HG02938 (cell line): ENCODE measurements around the gene MIPOL1.
"Not testable (repeated sequence)": the region's sequence is repeated elsewhere in the genome, so short reads cannot be mapped to it uniquely, and the experiment has no call there.

Source experiments
- ATAC-seq: cut with Tn5 transposase; IDR thresholded peaks from one replicate; pipeline ENCODE4 v1.9.1; 2021; ENCODE audit warnings: mild to moderate bottlenecking, moderate library complexity; ENCODE audit not compliant: unreplicated experiment

MIPOL1 gene, protein sequence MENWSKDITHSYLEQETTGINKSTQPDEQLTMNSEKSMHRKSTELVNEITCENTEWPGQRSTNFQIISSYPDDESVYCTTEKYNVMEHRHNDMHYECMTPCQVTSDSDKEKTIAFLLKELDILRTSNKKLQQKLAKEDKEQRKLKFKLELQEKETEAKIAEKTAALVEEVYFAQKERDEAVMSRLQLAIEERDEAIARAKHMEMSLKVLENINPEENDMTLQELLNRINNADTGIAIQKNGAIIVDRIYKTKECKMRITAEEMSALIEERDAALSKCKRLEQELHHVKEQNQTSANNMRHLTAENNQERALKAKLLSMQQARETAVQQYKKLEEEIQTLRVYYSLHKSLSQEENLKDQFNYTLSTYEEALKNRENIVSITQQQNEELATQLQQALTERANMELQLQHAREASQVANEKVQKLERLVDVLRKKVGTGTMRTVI

GRCh38 chr14:37197421-37198272 lies at the start of gene MIPOL1:
Gene MIPOL1 (plus strand): TSS chr14:37197937. CDS start chr14:37247889, 49,952 bp downstream.
- ATAC-seq: no peak

DNA sequence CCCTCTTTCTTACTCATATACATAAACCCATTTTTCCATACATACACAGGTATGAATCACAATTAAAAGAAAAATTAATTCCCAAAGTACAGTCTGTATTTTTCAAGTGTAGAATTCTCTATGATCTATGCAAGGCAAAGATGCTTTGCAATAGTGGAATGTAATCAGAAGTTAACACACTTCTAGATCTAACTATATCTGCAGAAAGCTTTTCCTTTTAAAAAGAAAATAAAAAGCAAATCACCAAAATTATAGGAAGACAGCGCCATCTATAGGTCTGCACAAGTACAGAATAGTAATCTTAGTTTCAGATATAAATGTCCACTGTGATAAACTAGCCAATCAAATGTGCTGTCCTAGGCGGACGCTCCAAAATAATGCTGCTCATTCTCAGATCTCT lies 47.3 kb upstream of the MIPOL1 start:
- ATAC-seq: no peak

DNA sequence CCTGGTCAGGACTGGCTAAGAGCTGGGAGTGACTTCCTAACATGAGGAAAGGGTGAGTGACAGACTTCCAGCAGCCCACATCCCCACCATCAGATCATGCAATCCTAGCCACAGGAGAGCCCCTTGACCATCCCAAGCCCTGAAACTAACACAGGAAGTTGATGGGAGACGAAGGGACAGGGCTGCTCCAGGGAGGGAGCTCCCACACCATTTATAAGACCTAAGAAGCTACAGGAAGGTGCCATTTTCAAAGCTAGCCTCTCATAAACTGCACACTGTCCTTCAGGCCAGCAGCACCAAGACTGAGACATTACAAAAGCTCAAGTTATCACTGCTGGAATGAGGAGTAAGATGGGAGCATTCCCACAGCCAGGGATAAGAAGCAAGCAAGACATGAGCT lies 44.7 kb upstream of the MIPOL1 start:
- ATAC-seq: no peak

GRCh38 chr14:37153483-37153882 lies 44.3 kb upstream of the MIPOL1 start:
- ATAC-seq: no peak

- ATAC-seq: no peak
Measured at GRCh38 chr14:37157987-37158386, 39.8 kb upstream of the MIPOL1 start.

- not testable (repeated sequence) for ATAC-seq
Measured at GRCh38 chr14:37162307-37162706, 35.4 kb upstream of the MIPOL1 start.

GRCh38 chr14:37165794-37166193 lies 31.9 kb upstream of the MIPOL1 start:
- ATAC-seq: no peak

DNA sequence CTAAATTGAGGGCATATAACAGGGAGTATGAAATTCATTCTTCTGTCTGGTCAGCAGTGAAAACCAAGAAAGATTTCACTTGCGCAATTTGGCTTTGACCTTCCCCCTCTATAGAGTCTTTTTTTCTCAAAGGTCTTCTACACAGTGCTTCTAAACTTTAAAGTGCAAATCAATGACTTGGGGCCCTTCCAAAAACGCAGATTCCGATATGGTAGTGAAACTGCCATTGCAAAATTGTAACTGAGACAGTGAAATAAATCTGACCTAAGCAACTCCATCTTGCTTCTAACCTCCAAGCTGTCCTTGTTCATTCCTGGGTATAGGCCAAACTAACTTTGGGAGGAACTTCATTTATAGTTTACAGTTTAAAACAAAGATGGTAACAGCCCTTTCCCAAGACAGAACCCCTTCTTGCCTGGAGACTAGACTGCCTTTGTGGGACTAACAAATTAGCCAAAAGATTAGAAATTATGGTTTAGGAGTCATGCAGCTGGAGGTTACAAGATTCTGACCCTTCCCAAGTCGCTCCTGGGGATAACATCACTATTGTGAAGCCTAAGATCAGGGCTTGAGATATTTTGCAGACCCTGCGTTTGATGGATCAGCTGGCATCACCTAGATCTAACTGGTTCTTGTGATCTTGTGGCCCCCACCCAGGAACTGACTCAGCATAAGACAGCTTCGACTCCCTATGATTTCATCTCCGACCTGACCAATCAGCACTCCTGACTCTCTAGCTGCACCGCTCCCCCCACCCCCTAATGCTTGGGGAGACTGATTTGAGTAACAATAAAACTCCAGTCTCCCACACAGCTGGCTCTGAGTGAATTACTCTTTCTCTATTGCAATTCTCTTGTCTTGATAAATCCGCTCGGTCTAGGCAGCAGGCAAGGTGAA lies 30.3 kb upstream of the MIPOL1 start:
- no peak for ATAC-seq

DNA sequence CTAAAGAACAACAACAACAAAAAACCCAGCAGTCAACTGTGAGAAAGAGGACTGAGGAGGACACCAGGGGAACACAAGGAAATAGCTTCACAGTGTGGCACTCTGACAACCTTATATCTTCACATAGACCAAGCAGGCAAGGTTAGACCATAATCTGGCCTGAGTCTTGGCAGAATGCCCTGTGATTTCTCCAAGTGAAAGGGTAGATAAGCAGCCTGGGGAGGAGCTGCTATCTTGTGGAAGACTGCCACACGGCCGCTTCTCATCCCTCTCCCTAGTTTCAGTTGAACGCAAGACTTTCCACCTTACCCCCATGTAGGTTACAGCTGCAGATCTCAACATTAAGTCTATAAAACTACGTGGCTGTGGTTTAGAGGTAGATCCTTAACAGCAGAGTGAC lies 29.0 kb upstream of the MIPOL1 start:
- ATAC-seq: no peak

- ATAC-seq: no peak
Measured at GRCh38 chr14:37170237-37170636, 27.5 kb upstream of the MIPOL1 start.

GRCh38 chr14:37170993-37171392 lies 26.7 kb upstream of the MIPOL1 start:
- no peak for ATAC-seq

- no peak for ATAC-seq
Measured at GRCh38 chr14:37171678-37172023, 26.1 kb upstream of the MIPOL1 start.

DNA sequence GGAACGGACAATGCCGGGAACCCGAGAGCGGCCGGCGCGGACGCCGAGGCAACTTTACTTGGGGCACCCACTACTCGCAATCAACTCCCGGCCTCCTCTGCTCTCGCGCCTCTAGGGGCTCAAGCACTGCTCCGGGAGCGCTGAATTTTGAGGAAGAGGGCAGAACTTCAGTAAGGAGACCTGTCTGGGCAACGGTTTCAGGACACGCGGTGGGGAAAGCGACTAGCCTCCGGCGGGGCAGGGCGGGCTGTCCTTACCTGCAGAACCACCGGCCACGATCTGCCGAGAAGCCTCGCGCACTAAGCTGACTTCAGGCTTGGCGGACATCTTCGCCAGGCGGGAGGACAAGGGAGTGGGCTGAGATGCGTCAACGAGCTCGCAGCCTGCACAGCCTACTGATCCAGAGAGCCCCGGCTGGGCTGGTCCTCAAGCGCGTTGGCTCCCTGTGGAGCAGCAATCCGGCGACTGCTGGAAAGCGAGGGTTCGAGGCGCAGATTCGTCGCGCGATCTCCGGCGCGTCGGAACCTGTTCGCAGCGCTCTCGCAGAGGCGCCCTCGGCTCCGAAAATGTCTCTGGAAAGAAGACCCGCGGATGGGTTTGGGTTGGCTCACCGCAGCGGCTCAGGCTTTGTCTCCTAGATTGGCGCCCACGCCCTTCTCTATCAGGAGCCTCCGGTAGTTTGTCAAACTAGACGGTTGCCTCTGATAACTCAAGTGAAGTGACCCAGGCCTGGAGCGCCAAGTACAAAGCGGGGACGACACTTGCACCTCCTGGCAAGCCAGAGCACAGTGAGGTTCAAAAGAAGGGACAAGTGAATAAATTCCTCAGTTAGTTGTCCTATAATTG lies 25.5 kb upstream of the MIPOL1 start, which contains the start of gene SLC25A21:
Gene SLC25A21 (minus strand): TSS at position 583 of the 846 bp plus-strand sequence.
- ATAC-seq: no peak

DNA sequence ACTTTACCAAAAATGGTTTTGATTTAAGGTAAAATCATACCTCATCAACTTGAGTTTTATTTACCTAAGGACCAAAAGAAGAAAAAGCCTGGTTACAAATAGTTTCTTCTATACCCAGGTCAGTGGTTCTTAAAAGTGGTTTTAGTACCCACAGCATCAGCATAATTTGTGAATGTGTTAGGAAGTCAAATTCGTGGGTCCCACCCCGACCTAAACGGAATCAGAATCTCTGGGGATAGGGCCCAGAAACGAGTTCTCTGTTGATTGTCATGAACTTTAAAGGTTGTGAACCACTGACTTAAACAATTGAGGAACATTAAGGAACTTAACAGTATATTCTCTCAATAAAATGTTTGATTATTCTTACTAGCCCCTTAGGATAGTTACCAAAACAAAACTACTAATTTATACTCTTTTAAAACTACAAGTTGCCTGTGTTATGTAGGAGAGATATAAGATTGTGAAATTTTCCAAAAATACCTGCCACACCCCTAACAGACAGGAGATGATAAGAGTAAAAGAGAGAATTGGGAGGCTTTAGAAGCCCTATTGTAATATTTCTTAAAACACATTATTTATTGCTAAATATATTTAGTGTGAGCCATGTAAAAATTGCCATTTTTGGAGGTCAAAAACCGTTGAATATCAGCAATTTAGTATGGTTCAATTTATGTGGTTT lies 24.7 kb upstream of the MIPOL1 start:
- no peak for ATAC-seq

DNA sequence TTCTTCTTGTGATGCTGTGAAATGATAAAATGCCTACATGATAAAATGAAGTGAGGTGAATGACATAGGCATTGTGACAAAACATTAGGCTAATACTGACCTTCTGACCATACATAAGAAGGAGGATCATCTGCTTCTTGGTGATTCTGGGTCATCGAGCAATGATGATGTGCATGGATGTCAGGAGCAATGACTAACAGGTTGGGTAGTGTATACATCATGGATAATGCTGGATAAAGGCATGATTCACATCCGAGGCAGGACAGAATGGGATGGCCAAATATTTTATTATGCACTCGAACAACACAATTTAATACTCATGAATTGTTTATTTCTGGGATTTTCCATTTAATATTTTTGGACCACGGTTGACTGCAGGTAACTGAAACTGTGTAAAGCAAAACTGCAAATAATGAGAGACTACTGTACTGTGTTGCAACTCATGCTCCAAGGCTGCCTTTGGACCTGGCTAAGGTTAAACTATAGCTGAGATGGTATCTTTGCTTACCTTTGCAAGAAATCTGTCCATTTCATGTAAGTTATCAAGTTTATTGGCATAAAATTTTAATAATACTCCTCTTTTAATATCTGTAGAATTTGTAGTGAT lies 17.7 kb upstream of the MIPOL1 start:
- ATAC-seq: no peak

DNA sequence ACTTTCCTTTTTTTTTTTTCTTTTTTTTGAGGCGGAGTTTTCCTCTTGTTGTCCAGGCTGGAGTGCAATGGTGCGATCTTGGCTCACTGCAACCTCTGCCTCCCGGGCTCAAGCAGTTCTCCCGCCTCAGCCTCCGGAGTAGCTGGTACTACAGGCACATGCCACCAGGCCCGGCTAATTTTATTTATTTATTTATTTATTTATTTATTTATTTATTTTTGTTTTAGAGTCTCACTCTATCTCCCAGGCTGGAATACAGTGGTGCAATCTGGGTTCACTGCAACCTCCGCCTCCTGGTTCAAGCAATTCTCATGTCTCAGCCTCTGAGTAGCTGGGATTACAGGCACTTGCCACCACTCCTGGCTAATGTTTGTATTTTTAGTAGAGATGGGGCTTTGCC lies 16.9 kb upstream of the MIPOL1 start:
- not testable (repeated sequence) for ATAC-seq

GRCh38 chr14:37181441-37181840 lies 16.3 kb upstream of the MIPOL1 start:
- no peak for ATAC-seq

DNA sequence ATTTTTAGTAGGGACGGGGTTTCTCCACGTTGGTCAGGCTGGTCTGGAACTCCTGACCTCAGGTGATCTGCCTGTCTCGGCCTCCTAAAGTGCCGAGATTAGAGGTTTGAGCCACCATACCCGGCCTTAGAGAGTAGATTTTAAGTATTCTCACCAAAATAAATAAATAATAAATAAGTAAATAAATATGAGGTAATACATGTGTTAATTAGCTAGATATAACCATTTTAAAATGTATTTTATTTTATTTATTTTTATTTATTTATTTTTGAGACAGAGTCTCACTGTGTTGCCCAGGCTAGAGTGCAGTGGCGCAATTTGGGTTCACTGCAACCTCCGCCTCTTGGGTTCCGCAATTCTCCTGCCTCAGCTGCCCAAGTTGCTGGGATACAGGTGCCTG lies 13.2 kb upstream of the MIPOL1 start:
- ATAC-seq: not testable (repeated sequence)

DNA sequence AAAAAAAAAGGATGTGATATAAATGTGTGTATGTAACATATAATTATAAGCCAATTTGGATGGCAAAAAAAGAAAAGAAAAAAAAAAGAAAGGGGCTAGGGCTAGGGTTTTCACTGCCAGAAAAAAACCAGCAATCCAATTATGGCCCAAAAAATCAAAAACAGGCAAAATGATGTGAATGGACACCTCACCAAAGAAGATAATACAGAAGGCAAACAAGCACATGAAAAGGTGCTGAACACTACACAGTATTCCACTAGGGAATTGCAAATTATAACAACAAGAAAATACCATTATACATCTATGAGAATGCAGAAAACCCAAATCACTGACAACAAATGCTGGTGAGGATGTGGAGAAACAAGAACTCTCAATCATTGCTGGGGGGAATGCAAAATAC lies 12.1 kb upstream of the MIPOL1 start:
- ATAC-seq: no peak
